C4-2B (cell line): Measurements from ENCODE around the gene DOCK6.

ENCODE experiments used
- CTCF ChIP-seq: fragments of 450-650 bp; conservative IDR thresholded peaks from 2 replicates; pipeline ENCODE4 v1.5.1; 2017; ENCODE audit warnings: mild to moderate bottlenecking
- ZFX ChIP-seq: fragments of 450-650 bp; IDR thresholded peaks from 2 replicates; pipeline ENCODE4 v1.6.1; 2017

- TF ChIP-seq CTCF, result no peak
- TF ChIP-seq ZFX, result no peak
These were observed 82.0 kb downstream of the DOCK6 start for GRCh38 chr19:11180346-11180745.
